Heart left ventricle (tissue), 13 donors: Measurements from ENCODE around the gene FBXO33.
"Not testable (repeated sequence)": the region's sequence is repeated elsewhere in the genome, so short reads cannot be mapped to it uniquely, and the experiment has no call there.

Source experiments
- CTCF ChIP-seq, 12 donors: fragments of 200-600 bp; sonication (generic) in 4 of 12; IDR thresholded peaks; one replicate each; pipeline versions ENCODE4 v1.5.0 to v1.8.0; 2018 to 2022; ENCODE audit warnings: antibody characterized with exemption in 12 of 12, mild to moderate bottlenecking in 5 of 12
- POLR2A ChIP-seq, 2 donors: fragments of 450-650 bp; IDR thresholded peaks; one replicate each; pipeline ENCODE4 v1.6.1; 2017; ENCODE audit warnings: antibody characterized with exemption in 2 of 2, mild to moderate bottlenecking in 2 of 2, moderate library complexity in 2 of 2
- donor health status: ischemic (EF 13 %, LVEDD 7.1; RV severe dilation, severe dysfunction).
- donor health status: DM: no; HTN: yes; CAD: no.
- donor health status: DM: no; HTN: no; CAD: no.
- donor health status: ischemic (EF 25% LVEDD 6.9; RV normal size, moderate dysfunction).
- donor health status: ischemic (EF 25% LVEDD 5.7; RV mildly dilated, moderate dysfunction).
- donor health status: ischemic (EF 35%, LVEDD 5.7; RV mildly dilated, moderate dysfunction).
- donor health status: nonischemic (EF 11% LVEDD 7.7; RV severe dilation, severe dysfunction).
- donor health status: DM: yes; HTN: yes; CAD: no.
- donor health status: PGD.
- donor health status: ischemic (EF 29% LVEDD 5.4; RV normal size, mild dysfunction).
- donor health status: nonischemic (EF 23%, LVEDD 6.1; RV moderate dilation, normal function).

- TF ChIP-seq POLR2A, CTCF (IDR thresholded peaks at IDR 0.05): not testable (repeated sequence)
Observed at GRCh38 chr14:39361556-39361955, 70.7 kb downstream of the FBXO33 start.
